ENCODE results near the gene MYLK4.

DNA sequence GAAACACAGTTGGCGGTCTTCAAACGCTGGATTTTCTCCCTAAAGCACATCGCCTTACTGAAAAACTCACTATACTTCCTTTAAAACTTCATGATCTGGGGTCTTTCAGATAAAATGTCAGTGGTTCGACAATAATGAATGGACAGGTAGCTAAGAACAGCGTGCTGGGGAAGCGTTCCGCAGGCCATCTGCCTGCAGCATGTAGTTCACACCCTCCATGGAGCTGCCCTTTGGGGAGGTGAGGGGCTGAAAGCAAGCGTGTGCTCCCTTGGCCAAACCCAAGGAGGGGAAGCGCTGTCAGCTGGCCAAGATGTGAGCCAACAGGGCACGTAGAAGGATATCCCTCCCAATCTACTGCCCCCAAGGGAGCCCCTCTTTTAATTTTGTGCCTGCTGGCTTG lies 20.8 kb downstream of the MYLK4 start:
- TF ChIP-seq SMC3 (conservative IDR thresholded peaks at IDR 0.05; ENCODE audit: poor library complexity) (no peak), EZH2 (IDR thresholded peaks at IDR 0.05; ENCODE audit: borderline replicate concordance, insufficient read depth, low read length, poor library complexity, severe bottlenecking) (no peak), POLR2AphosphoS5 (IDR thresholded peaks at IDR 0.05) (no peak), MXI1 (conservative IDR thresholded peaks at IDR 0.05; ENCODE audit: poor library complexity, severe bottlenecking) (no peak), EP300 (conservative IDR thresholded peaks at IDR 0.05; ENCODE audit: poor library complexity, severe bottlenecking) (no peak), RAD21 (conservative IDR thresholded peaks at IDR 0.05) (no peak)
- TF ChIP-seq, protein P1, sequence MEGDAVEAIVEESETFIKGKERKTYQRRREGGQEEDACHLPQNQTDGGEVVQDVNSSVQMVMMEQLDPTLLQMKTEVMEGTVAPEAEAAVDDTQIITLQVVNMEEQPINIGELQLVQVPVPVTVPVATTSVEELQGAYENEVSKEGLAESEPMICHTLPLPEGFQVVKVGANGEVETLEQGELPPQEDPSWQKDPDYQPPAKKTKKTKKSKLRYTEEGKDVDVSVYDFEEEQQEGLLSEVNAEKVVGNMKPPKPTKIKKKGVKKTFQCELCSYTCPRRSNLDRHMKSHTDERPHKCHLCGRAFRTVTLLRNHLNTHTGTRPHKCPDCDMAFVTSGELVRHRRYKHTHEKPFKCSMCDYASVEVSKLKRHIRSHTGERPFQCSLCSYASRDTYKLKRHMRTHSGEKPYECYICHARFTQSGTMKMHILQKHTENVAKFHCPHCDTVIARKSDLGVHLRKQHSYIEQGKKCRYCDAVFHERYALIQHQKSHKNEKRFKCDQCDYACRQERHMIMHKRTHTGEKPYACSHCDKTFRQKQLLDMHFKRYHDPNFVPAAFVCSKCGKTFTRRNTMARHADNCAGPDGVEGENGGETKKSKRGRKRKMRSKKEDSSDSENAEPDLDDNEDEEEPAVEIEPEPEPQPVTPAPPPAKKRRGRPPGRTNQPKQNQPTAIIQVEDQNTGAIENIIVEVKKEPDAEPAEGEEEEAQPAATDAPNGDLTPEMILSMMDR (IDR thresholded peaks at IDR 0.05; ENCODE audit: poor library complexity, severe bottlenecking), result no peak
- TF ChIP-seq, protein P2, sequence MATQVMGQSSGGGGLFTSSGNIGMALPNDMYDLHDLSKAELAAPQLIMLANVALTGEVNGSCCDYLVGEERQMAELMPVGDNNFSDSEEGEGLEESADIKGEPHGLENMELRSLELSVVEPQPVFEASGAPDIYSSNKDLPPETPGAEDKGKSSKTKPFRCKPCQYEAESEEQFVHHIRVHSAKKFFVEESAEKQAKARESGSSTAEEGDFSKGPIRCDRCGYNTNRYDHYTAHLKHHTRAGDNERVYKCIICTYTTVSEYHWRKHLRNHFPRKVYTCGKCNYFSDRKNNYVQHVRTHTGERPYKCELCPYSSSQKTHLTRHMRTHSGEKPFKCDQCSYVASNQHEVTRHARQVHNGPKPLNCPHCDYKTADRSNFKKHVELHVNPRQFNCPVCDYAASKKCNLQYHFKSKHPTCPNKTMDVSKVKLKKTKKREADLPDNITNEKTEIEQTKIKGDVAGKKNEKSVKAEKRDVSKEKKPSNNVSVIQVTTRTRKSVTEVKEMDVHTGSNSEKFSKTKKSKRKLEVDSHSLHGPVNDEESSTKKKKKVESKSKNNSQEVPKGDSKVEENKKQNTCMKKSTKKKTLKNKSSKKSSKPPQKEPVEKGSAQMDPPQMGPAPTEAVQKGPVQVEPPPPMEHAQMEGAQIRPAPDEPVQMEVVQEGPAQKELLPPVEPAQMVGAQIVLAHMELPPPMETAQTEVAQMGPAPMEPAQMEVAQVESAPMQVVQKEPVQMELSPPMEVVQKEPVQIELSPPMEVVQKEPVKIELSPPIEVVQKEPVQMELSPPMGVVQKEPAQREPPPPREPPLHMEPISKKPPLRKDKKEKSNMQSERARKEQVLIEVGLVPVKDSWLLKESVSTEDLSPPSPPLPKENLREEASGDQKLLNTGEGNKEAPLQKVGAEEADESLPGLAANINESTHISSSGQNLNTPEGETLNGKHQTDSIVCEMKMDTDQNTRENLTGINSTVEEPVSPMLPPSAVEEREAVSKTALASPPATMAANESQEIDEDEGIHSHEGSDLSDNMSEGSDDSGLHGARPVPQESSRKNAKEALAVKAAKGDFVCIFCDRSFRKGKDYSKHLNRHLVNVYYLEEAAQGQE (IDR thresholded peaks at IDR 0.05; ENCODE audit: borderline replicate concordance), result no peak
